GM18498 (cell line): Measurements from ENCODE around the gene C16orf90.
"Not testable (repeated sequence)": the region's sequence is repeated elsewhere in the genome, so short reads cannot be mapped to it uniquely, and the experiment has no call there.

Source experiments
- ATAC-seq: cut with Tn5 transposase; IDR thresholded peaks from one replicate; pipeline ENCODE4 v1.9.1; 2021; ENCODE audit warnings: mild to moderate bottlenecking, moderate library complexity; ENCODE audit not compliant: unreplicated experiment

The C16orf90 gene

GRCh38 chr16:3495176-3495575, at the start of gene C16orf90:
C16orf90 (minus strand) TSS chr16:3495489; CDS start chr16:3495421, 68 bp downstream.
- ATAC-seq, result no peak

- no peak for ATAC-seq
These were observed 47.5 kb upstream of the C16orf90 start for GRCh38 chr16:3542601-3543373.

- ATAC-seq, result no peak
These were observed 46.4 kb upstream of the C16orf90 start for GRCh38 chr16:3541527-3542155.

GRCh38 chr16:3538222-3538621, 42.9 kb upstream of the C16orf90 start:
- ATAC-seq, result no peak

- ATAC-seq, result no peak
These were observed 41.6 kb upstream of the C16orf90 start for GRCh38 chr16:3536851-3537250.

GRCh38 chr16:3536271-3536731, 41.0 kb upstream of the C16orf90 start:
- ATAC-seq, result no peak

GRCh38 chr16:3534126-3534525, 38.8 kb upstream of the C16orf90 start:
- no peak for ATAC-seq

- no peak for ATAC-seq
These were observed 37.5 kb upstream of the C16orf90 start for GRCh38 chr16:3532741-3533140.

GRCh38 chr16:3530371-3530914, 35.2 kb upstream of the C16orf90 start:
- no peak for ATAC-seq

- ATAC-seq, result no peak
These were observed 33.9 kb upstream of the C16orf90 start for GRCh38 chr16:3529175-3529574.

GRCh38 chr16:3528406-3528805, 33.1 kb upstream of the C16orf90 start:
- no peak for ATAC-seq

GRCh38 chr16:3527216-3527829, 32.0 kb upstream of the C16orf90 start:
- ATAC-seq, result not testable (repeated sequence)

GRCh38 chr16:3525951-3526350, 30.7 kb upstream of the C16orf90 start:
- no peak for ATAC-seq

GRCh38 chr16:3523281-3523680, 28.0 kb upstream of the C16orf90 start:
- no peak for ATAC-seq

GRCh38 chr16:3520841-3521240, 25.6 kb upstream of the C16orf90 start:
- ATAC-seq, result no peak

- no peak for ATAC-seq
These were observed 25.1 kb upstream of the C16orf90 start for GRCh38 chr16:3520413-3520812.

GRCh38 chr16:3519581-3519980, 24.3 kb upstream of the C16orf90 start:
- ATAC-seq, result no peak

GRCh38 chr16:3518986-3519348, 23.7 kb upstream of the C16orf90 start:
- ATAC-seq, result no peak

GRCh38 chr16:3518292-3518985, 23.1 kb upstream of the C16orf90 start:
- ATAC-seq, result no peak

GRCh38 chr16:3515897-3516296, 20.6 kb upstream of the C16orf90 start:
- ATAC-seq, result no peak

- ATAC-seq, result no peak
These were observed 19.3 kb upstream of the C16orf90 start for GRCh38 chr16:3514621-3515020.
